Motor neuron (in vitro differentiated cells): ENCODE results near the gene TBATA. TPM values are rescaled to one million over a fixed set of nuclear protein-coding genes. Genes with fewer than 3 reads are reported as not detected.

Experiments
- ATAC-seq, 8 experiments: fragments of 200-7000 bp; cut with Tn5 transposase; replicated peaks in 6 of 8; 2 replicates each; pipeline ENCODE4 v1.8.0; 2021; ENCODE audit warnings: mild to moderate bottlenecking in 8 of 8, moderate library complexity in 8 of 8
- H3K27ac ChIP-seq, 2 donors: fragments of 250-450 bp; sonication (Bioruptor Pico); 2 replicates each; pipeline ENCODE4 v1.9.0; 2021; ENCODE audit warnings: antibody characterized with exemption in 2 of 2, mild to moderate bottlenecking in 2 of 2, moderate library complexity in 1 of 2
- H3K4me1 ChIP-seq, 2 donors: fragments of 250-450 bp; sonication (Bioruptor Pico); replicated peaks in 1 of 2; 2 replicates each; pipeline ENCODE4 v1.6.1; 2021; ENCODE audit warnings: antibody characterized with exemption in 2 of 2, mild to moderate bottlenecking in 2 of 2, moderate library complexity in 1 of 2
- H3K4me3 ChIP-seq, 5 donors: fragments of 250-450 bp; sonication (Bioruptor Pico); 2 replicates each; pipeline ENCODE4 v1.9.0; 2021; ENCODE audit warnings: antibody characterized with exemption in 5 of 5, mild to moderate bottlenecking in 5 of 5, moderate library complexity in 4 of 5
- WGBS, 10 experiments: fragments of 450-650 bp; shearing (Covaris generic); methylation state at CpG; one replicate each; pipeline ENCODE4 v1.0.0; 2022; 5-methylcytosine and 5-hydroxymethylcytosine counted together
- in situ Hi-C, 9 experiments: fragments of 400-800 bp; cut with MboI; loops; one replicate each; pipeline ENCODE4 v1.15.0; 2021; ENCODE audit warnings: low sequenced_read_pairs in 9 of 9, low pct_unique_long_range_greater_than_20kb in 2 of 9; ENCODE audit not compliant: unreplicated experiment in 9 of 9
- total RNA-seq, 8 experiments: library from RNA; unstranded; fragments of 300-600 nt; gene quantifications; 2 replicates each; pipeline versions ENCODE4 v1.2.3 to v1.2.4, GENCODE V29; 2022

The TBATA gene
- total RNA-seq, 8 experiments from 2014 or later = 1.5 TPM; not detected in 7

DNA sequence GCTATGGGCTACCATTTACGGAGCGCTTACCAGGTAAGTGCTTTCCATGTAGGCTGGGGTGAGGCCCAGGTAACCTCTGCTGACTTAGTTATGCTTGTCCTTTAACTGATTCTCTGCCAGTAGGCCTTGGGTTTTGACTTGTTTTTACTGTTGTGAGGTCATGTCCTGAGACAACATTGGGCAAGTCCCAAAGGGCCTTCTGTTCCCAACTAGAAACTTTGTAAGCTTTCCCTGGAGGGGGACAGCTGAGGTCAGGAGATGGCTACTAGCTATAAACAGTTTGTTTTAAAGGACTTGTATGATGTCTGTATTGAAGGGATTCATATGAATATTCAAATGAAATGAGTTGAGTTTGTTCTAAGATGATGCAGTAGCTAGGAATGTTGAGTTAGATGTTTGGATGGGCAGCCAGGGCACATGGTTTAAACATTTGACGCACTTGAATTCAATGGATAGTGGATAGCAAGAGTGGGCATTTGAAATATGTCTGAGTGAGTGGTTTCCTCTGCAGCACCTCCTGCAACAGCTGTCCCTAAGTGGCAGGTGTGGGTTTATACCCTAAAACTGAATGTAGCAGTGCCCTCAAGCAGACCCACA is 20.5 kb upstream of the TBATA start:
- H3K4me1 ChIP-seq = peaks cover 0 to 6% of the 10 kb centered on the region in 2 donors
- 58 to 100% (median 94%) methylated on average over 1 to 3 of the region's 3 CpGs; no CpG with 5 or more reads in 3 of the 10 experiments for WGBS, 10 experiments
- H3K4me3 ChIP-seq = no peak overlapping the region
- ATAC-seq = peak in 3 of 8 experiments; percentile 23 to 39 (median 38)
- in situ Hi-C loops = no loop called here
- H3K27ac ChIP-seq = no peak overlapping the region

DNA sequence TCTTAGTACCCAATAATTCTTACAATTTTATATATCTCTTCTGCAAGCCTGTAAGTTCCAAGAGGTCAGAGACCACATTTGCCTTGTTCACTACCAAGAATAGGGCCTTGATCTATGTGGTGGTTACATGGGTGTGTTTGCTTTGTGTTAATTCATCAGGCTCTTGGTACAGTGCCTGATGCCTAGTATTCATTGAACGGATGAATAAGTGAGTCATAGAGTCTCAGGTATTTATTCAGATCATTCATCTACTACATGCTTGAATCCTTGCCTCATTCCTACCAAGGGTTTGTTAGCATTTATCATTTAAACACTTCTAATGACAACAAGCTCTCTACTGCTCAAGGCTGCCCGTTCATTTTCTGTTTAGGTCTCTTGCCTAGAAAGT is 19.2 kb upstream of the TBATA start:
- peak in 5 of 8 experiments; percentile 36 to 96 (median 94) for ATAC-seq
- Histone ChIP-seq H3K4me1 (peaks cover 0 to 6% of the 10 kb centered on the region in 2 donors), H3K27ac (no peak overlapping the region), H3K4me3 (no peak overlapping the region)
- in situ Hi-C loops = no loop called here
- 14 to 93% (median 48%) methylated on average over 1 to 2 of the region's 2 CpGs; no CpG with 5 or more reads in 2 of the 10 experiments for WGBS, 10 experiments

- in situ Hi-C loops = no loop called here
These were observed 18.7 kb upstream of the TBATA start for GRCh38 chr10:70803775-70804420.

DNA sequence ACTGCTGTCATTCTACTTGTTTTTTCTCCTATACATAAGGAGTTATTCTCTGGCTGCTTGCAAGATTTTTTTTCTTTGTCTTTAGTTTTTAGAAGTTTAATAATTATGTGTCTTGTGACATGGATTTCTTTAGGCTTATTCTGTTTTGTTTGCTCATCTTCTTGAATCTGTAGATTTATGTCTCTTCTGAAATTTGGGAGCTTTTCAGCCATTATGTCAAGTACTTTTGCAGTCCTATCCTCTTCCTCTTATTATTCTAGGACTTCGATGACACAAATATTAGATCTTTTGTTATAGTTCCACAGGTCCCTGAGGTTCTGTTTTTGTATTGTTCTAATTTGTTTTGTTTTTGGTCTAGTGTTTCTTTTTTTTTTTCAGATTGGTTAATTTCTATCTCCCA is 16.7 kb upstream of the TBATA start:
- no peak for ATAC-seq
- no peak overlapping the region for H3K4me3 ChIP-seq
- in situ Hi-C loops = no loop called here
- no peak overlapping the region for H3K27ac ChIP-seq
- WGBS, 10 experiments = 53 to 100% (median 90%) methylated on average over 1 of the region's 1 CpG
- peaks cover 0 to under 1% of the 10 kb centered on the region in 2 donors for H3K4me1 ChIP-seq

More at GRCh38 chr10:70803775-70804420, 18.7 kb upstream of the TBATA start:
- peak in 4 of 8 experiments; percentile 6 to 54 (median 14) for ATAC-seq
- no peak overlapping the region for H3K4me3 ChIP-seq
- H3K27ac ChIP-seq = no peak overlapping the region
- WGBS, 10 experiments = 83 to 100% (median 100%) methylated on average over 1 to 2 of the region's 2 CpGs; no CpG with 5 or more reads in 5 of the 10 experiments
- H3K4me1 ChIP-seq = peaks cover 0 to 6% of the 10 kb centered on the region in 2 donors

DNA sequence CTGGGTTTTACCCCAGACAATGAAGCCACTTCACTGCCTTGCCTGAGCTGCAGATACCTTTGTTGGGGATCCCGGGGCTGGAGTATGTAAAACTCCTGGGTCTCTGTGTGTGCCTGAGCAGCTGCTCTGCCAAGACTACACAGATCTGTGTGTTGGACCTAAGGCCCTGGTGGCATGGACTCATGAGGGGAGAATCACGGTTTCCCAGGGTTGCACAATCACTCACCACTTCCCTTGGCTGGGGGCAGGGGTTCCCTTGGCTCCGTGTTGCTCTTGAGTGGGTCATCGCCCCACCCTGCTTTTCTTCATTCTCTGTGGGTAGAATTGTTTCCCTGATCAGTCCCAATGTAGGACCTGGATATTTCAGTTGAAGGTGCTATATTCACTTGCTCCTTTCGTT is 13.9 kb upstream of the TBATA start:
- Histone ChIP-seq H3K4me1 (no peaks in the 10 kb centered on the region), H3K4me3 (no peak overlapping the region), H3K27ac (no peak overlapping the region)
- WGBS, 10 experiments = 43 to 100% (median 81%) methylated on average over 1 to 4 of the region's 5 CpGs; no CpG with 5 or more reads in 2 of the 10 experiments
- ATAC-seq = no peak
- in situ Hi-C loops = no loop called here

GRCh38 chr10:70797840-70798239 is 12.7 kb upstream of the TBATA start:
- H3K4me3 ChIP-seq = no peak overlapping the region
- WGBS, 10 experiments = 66 to 89% (median 78%) methylated on average over 1 to 6 of the region's 7 CpGs; no CpG with 5 or more reads in 5 of the 10 experiments
- no peak overlapping the region for H3K27ac ChIP-seq
- no peaks in the 10 kb centered on the region for H3K4me1 ChIP-seq
- peak in 1 of 8 experiments; percentile 39 for ATAC-seq
- in situ Hi-C loops = no loop called here

DNA sequence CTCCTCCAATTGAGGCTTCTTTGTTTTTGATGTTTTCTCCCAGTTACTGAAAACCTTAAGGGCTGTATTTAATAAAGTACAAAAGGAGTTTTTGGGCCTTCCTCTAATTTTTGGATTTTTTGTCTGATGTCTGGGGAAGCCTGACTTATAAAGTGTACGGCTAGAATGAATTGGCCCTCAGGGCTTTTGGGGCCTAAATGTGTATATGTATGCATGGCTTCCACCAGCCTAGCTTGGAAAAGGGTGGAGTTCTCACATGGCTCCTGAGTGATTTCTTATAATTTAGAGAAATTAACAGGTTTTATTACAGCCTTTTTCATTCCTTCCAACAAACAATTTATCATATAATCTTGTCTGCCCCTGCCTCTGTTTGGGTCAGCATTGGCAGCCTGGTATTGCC is 10.4 kb upstream of the TBATA start:
- peak in 3 of 8 experiments; percentile 69 to 74 (median 69) for ATAC-seq
- in situ Hi-C loops = no loop called here
- Histone ChIP-seq H3K4me3 (no peak overlapping the region), H3K27ac (no peak overlapping the region), H3K4me1 (no peaks in the 10 kb centered on the region)
- 0 to 100% (median 14%) methylated on average over 1 of the region's 1 CpG; no CpG with 5 or more reads in 5 of the 10 experiments for WGBS, 10 experiments

DNA sequence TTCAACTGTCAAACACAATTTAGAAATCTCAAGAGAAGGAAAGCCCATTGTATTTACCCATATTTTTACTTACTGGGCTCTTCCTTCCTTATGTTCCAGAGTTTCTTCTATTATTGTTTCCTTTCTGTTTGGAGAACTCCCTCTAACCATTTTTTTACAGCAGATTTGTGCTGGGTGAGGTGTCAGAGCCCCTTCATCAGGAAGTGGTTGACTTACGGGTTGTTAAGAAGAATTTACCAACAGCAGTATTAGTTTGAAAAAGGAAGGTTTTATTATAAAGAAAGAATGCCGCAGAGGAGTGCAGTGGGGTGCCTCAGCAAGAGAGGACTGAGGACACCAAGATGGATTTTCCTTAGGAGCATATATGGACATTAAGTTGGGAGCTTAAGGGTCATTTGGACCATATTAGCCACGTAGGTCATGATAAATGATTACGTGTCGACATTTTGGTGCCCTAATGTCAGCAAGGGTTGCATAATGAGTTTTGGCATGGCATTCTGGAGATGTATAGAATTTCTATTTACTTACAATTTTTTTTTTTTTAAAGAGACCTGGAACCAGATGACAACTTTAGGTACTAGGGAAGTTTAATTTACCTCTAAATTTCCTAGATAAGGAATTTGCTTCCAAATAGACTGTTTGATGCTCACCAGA is 6.3 kb upstream of the TBATA start:
- Histone ChIP-seq H3K27ac (no peak overlapping the region), H3K4me3 (no peak overlapping the region), H3K4me1 (no peaks in the 10 kb centered on the region)
- ATAC-seq = no peak
- WGBS, 10 experiments = 71 to 94% (median 73%) methylated on average over 1 to 5 of the region's 5 CpGs; no CpG with 5 or more reads in 1 of the 10 experiments
- in situ Hi-C loops = no loop called here

DNA sequence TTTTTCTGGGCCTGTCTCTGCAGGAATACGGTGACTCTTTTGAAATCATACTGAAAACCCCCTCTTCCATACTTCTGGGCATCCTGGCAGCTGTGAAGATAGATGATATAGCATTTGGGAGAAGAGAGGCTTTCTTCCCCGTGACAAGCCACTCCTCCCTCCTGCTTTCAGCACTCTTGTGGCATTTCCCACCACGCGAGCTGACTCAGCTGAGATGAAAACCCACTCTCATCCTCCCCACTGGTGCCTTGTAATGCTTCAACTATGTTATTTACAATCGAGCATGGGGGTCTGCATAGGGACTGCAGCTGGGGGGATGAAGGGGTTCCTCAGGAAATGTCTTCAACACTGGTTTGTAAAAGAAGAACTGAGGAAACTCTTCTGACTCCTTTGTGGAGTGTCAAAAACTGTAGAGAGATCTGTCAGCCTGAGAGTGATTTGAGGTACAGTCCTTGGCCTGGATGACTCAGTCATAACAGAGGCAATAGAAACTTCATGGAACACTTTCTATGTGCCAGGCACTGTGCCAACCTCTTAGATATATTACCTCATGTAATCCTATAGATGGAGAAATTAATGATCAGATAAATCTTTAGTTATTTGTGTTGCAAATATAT is 1.7 kb upstream of the TBATA start:
- no peak overlapping the region for H3K27ac ChIP-seq
- peak in 3 of 8 experiments; percentile 45 to 76 (median 59) for ATAC-seq
- in situ Hi-C loops = no loop called here
- no peaks in the 10 kb centered on the region for H3K4me1 ChIP-seq
- no peak overlapping the region for H3K4me3 ChIP-seq
- WGBS, 10 experiments = 0 to 70% (median 45%) methylated on average over 1 to 5 of the region's 5 CpGs; no CpG with 5 or more reads in 4 of the 10 experiments

- no peak overlapping the region for H3K4me3 ChIP-seq
- no peak overlapping the region for H3K27ac ChIP-seq
- peak in 3 of 8 experiments; percentile 34 to 43 (median 42) for ATAC-seq
- in situ Hi-C loops = no loop called here
- 10 to 90% (median 59%) methylated on average over 1 to 2 of the region's 2 CpGs; no CpG with 5 or more reads in 4 of the 10 experiments for WGBS, 10 experiments
- H3K4me1 ChIP-seq = no peaks in the 10 kb centered on the region
These were observed 706 bp downstream of the TBATA start for GRCh38 chr10:70784471-70784870.

- 32 to 83% (median 69%) methylated on average over 2 to 5 of the region's 5 CpGs; no CpG with 5 or more reads in 3 of the 10 experiments for WGBS, 10 experiments
- H3K4me1 ChIP-seq = no peaks in the 10 kb centered on the region
- no peak overlapping the region for H3K4me3 ChIP-seq
- no peak overlapping the region for H3K27ac ChIP-seq
- ATAC-seq = peak in 2 of 8 experiments; percentile 8 to 38
- in situ Hi-C loops = no loop called here
These were observed 1.2 kb downstream of the TBATA start for GRCh38 chr10:70784016-70784415.

- Histone ChIP-seq H3K4me3 (no peak overlapping the region), H3K4me1 (no peaks in the 10 kb centered on the region), H3K27ac (no peak overlapping the region)
- no peak for ATAC-seq
- 28 to 100% (median 75%) methylated on average over 1 to 9 of the region's 11 CpGs; no CpG with 5 or more reads in 2 of the 10 experiments for WGBS, 10 experiments
- in situ Hi-C loops = no loop called here
These were observed 2.2 kb downstream of the TBATA start for GRCh38 chr10:70782746-70783680.
